B cell (primary cell): ENCODE measurements around the gene NUDCD3.

Experiments used
- EZH2 ChIP-seq: IDR thresholded peaks from 2 replicates; pipeline ENCODE4 v1.6.1; 2012; ENCODE audit warnings: borderline replicate concordance, low read depth, mild to moderate bottlenecking, moderate library complexity, low read length; ENCODE audit not compliant: insufficient read depth, poor library complexity, severe bottlenecking
- TF ChIP-seq, protein P1 (sequence below): fragments of 200-600 bp; IDR thresholded peaks from one replicate; pipeline ENCODE4 v1.8.0; 2022; ENCODE audit warnings: antibody characterized with exemption, mild to moderate bottlenecking

DNA sequence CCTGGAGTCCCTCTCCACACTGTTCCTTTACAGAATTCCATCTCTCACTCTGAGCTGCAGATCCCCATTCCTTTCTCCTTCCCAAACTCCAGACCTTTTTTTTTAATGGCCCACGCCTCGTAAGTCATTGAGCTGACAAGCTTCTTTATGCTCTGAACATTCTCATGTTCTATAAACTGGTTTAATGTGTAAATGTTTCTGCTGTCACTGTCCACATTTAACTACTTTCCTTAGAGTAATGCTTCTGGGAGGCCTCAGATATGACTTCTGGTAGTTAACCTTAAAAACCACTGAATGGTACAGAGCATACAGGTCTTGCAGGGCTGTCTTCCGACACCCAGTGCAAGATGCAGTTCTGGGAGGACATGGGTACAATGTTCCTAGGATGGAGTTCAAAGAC lies 94.0 kb downstream of the NUDCD3 start:
- TF ChIP-seq, protein P1, sequence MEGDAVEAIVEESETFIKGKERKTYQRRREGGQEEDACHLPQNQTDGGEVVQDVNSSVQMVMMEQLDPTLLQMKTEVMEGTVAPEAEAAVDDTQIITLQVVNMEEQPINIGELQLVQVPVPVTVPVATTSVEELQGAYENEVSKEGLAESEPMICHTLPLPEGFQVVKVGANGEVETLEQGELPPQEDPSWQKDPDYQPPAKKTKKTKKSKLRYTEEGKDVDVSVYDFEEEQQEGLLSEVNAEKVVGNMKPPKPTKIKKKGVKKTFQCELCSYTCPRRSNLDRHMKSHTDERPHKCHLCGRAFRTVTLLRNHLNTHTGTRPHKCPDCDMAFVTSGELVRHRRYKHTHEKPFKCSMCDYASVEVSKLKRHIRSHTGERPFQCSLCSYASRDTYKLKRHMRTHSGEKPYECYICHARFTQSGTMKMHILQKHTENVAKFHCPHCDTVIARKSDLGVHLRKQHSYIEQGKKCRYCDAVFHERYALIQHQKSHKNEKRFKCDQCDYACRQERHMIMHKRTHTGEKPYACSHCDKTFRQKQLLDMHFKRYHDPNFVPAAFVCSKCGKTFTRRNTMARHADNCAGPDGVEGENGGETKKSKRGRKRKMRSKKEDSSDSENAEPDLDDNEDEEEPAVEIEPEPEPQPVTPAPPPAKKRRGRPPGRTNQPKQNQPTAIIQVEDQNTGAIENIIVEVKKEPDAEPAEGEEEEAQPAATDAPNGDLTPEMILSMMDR = no peak
- TF ChIP-seq EZH2 = no peak
